Activated naive CD8-positive, alpha-beta T cell (primary cell): ENCODE data around the gene SEMA4D.
A peak's percentile ranks its signal among the peaks of the same experiment; 100 is the strongest.

Experiments used
- H3K27ac Mint-ChIP-seq: one replicate; pipeline ENCODE4 v1.8.0; 2021; ENCODE audit warnings: mixed read lengths
- H3K27me3 Mint-ChIP-seq: one replicate; pipeline ENCODE4 v1.8.0; 2021; ENCODE audit warnings: mixed read lengths
- H3K36me3 Mint-ChIP-seq: one replicate; pipeline ENCODE4 v1.8.0; 2021; ENCODE audit warnings: mixed read lengths
- H3K4me1 Mint-ChIP-seq: one replicate; pipeline ENCODE4 v1.8.0; 2021; ENCODE audit warnings: low read depth, mixed read lengths
- H3K4me3 Mint-ChIP-seq: one replicate; pipeline ENCODE4 v1.8.0; 2021; ENCODE audit warnings: mild to moderate bottlenecking, mixed read lengths
- H3K9me3 Mint-ChIP-seq: one replicate; pipeline ENCODE4 v1.8.0; 2021; ENCODE audit warnings: low read depth, mixed read lengths

Gene SEMA4D

DNA sequence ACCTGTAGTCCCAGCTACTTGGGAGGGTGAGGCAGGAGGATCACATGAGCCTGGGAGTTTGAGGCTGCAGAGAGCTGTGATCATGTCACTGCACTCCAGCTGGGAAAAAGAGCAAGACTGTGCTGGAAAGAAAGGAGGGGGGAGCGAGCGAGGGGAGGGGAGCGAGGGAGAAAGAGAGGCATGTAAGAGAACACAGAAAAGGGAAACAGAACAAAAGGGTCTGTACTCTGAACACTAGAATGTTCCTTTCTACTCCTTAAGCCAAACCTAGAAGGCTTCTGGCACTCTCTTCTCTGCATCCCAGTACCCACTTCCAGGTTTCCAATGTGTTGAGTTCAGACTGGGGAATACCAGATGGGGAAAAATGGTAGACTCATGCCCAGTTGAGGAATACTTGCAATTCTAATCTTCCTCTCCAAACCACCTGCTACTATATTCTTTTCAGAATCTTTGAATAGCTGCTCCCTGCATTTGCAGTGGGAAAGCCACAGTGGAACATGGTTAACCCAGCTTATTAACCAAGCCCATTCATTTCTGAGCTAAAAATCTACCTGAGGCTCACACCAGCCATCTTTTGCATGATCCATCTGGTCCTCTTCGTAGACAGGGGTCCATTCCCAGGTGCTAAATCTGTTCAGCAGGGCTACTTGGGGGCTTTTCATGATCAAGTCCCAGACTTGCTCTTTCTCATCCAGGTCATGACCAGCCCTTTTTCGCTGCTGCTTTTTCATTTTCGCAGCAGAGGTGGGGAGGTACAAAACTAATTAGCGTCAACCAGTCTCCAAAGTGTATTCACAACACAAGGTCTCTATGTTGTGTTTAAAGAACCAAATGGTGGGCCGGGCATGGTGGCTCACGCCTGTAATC lies 34.9 kb downstream of the SEMA4D start:
- Mint-ChIP-seq H3K27me3 (no peaks in the 10 kb centered on the region), H3K4me3 (peak overlapping the region; percentile 83), H3K27ac (peak overlapping the region; percentile 100), H3K9me3 (no peaks in the 10 kb centered on the region), H3K36me3 (peaks cover 33% of the 10 kb centered on the region), H3K4me1 (peaks cover 94% of the 10 kb centered on the region)

DNA sequence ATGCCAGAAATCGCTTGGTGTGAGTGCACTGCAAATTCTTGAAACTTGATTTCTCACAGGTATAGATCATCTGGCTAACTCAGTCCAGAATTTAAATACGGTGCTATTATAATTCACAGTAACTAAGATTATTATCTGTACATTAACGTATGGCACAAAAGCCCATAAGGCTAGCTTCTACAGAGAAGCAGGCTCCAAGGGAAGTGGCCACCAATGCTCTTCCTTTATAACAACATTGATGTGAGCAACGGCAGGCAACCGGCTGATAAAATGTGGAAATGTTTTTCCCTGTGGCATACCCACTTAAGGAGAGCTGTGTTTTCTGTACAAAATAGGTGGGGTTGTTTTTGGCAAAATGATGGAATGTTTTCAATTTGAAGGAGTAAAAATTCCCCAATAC lies 35.7 kb downstream of the SEMA4D start:
- Mint-ChIP-seq H3K27ac (peak overlapping the region; percentile 100), H3K9me3 (no peaks in the 10 kb centered on the region), H3K4me1 (peaks cover 97% of the 10 kb centered on the region), H3K27me3 (no peaks in the 10 kb centered on the region), H3K36me3 (peaks cover 31% of the 10 kb centered on the region), H3K4me3 (peak overlapping the region; percentile 83)

DNA sequence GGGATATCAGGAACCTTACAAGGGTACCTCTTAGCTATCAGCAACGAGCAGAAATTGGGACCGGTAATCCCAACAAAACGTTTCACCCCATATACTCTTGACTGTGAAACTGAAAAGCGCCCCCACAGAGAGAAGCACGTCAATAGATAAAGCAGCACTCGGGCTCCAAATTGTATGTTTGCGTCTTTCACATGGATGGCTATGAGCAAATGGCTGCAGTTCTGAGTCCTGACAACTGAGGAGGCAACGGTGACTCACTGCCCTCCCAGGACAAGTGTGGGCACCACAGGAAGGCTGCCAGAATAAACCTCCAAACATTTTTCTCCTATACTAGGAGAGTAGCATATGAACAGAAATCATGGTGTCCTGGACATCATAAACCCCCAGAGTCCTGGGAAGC lies 36.6 kb downstream of the SEMA4D start:
- Mint-ChIP-seq H3K36me3 (peaks cover 31% of the 10 kb centered on the region), H3K27me3 (no peaks in the 10 kb centered on the region), H3K4me3 (peak overlapping the region; percentile 83), H3K27ac (peak overlapping the region; percentile 100), H3K4me1 (peaks cover 97% of the 10 kb centered on the region), H3K9me3 (no peaks in the 10 kb centered on the region)

DNA sequence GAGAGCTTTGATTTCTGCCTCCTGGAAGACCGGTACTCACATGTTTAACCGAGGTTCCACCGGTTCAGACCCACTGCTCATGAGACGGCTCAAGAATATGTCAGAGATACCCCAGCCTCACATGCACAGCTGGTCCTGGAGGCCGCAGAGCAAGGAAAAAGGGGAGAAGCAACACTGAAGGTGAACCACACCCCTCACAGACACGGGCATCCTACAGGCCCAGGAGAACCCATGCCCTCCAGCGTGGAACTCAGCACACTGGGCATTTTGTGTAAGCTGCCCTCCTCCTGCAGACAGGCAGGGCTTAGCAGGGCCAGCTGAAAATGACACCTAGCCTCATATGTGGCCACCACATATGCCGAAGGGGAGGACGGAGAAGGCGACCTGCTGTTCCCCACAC lies 37.4 kb downstream of the SEMA4D start:
- Mint-ChIP-seq H3K27me3 (no peaks in the 10 kb centered on the region), H3K36me3 (peaks cover 33% of the 10 kb centered on the region), H3K4me3 (peak overlapping the region; percentile 83), H3K27ac (peak overlapping the region; percentile 100), H3K4me1 (peaks cover 97% of the 10 kb centered on the region), H3K9me3 (no peaks in the 10 kb centered on the region)

DNA sequence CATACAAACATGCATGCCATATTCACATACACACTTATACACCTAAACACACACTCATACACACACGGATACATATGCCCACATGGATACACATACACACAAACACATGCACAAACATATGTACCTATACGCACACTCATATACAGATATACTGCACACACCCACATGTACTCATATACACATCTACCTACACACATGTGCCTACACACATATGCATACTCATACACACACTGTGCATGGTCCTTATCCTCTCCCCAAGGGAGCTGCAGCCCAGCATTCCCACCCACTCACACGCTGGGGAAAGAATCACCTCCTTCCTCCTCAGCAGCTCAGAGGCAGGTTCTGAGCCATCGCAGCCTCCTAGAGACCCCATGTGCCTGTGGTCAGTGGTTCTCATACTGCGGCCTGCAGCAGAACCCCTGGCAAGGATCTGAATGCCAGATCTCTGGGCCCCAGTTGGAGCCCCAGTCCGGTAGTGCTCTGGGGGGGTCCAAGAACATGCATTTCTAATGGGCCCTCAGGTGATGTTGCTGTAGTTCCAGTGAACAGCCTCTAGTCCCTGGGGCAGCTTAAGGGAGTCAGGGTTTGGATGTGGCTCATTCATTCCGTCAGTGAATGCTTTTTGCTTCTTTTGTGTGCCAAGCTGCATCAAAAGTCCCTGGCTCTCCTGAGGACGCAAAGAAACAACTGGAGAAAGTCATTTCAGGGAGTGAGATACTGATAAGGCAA lies 39.0 kb downstream of the SEMA4D start:
- Mint-ChIP-seq H3K4me3 (peak overlapping the region; percentile 84), H3K27me3 (no peaks in the 10 kb centered on the region), H3K27ac (peak overlapping the region; percentile 100), H3K4me1 (peaks cover 95% of the 10 kb centered on the region), H3K36me3 (peaks cover 22% of the 10 kb centered on the region), H3K9me3 (no peaks in the 10 kb centered on the region)

DNA sequence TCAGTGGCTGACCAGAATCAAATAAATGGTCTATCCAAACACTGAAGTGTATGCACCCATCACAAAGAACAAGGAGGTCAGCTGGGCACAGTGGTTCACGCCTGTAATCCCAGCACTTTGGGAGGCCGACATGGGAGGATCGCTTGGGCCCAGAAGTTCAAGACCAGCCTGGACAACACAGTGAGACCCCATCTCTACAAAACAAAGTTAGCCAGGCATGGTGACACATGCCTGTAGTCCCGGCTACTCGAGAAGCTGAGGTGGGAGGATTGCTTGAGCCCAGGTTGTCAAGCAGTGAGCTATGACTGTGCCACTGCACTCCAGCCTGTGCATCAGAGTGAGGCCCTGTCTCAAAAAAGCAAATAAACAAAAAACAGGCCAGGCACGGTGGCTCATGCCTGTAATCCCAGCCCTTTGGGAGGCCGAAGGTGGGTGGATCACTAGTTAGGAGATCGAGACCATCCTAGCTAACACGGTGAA lies 40.5 kb downstream of the SEMA4D start:
- Mint-ChIP-seq H3K27ac (peak overlapping the region; percentile 100), H3K9me3 (no peaks in the 10 kb centered on the region), H3K36me3 (peaks cover 20% of the 10 kb centered on the region)

DNA sequence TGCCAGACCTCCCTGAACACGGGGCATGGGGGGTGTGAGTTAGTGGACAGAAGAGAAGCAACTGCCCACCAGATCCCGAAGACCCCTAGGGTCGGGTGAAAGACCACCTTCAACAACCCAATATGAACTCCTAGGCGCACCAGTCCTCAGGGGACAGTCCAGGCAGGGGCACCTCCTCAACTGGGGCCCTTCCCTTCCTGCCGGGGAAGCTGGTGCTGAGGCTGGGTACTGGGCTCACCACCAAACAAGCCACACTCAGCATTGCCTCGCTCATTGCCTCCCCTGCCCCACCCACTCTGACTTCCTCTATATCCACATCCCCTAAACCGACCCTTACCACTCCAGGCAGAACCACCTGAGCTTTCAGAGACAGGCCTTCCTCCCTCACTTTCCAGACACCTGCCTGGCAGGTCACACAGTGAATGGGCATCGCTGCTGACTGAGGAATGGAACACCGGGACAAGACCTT lies 42.5 kb downstream of the SEMA4D start:
- no peaks in the 10 kb centered on the region for H3K27me3 Mint-ChIP-seq
- H3K9me3 Mint-ChIP-seq = no peaks in the 10 kb centered on the region
- H3K36me3 Mint-ChIP-seq = peaks cover 22% of the 10 kb centered on the region
- H3K27ac Mint-ChIP-seq = peak overlapping the region; percentile 100
- H3K4me1 Mint-ChIP-seq = peaks cover 95% of the 10 kb centered on the region
- peak overlapping the region; percentile 84 for H3K4me3 Mint-ChIP-seq

More for the DNA sequence above, 40.5 kb downstream of the SEMA4D start:
- Mint-ChIP-seq H3K27me3 (no peaks in the 10 kb centered on the region), H3K4me3 (peak overlapping the region; percentile 84), H3K4me1 (peaks cover 95% of the 10 kb centered on the region)

DNA sequence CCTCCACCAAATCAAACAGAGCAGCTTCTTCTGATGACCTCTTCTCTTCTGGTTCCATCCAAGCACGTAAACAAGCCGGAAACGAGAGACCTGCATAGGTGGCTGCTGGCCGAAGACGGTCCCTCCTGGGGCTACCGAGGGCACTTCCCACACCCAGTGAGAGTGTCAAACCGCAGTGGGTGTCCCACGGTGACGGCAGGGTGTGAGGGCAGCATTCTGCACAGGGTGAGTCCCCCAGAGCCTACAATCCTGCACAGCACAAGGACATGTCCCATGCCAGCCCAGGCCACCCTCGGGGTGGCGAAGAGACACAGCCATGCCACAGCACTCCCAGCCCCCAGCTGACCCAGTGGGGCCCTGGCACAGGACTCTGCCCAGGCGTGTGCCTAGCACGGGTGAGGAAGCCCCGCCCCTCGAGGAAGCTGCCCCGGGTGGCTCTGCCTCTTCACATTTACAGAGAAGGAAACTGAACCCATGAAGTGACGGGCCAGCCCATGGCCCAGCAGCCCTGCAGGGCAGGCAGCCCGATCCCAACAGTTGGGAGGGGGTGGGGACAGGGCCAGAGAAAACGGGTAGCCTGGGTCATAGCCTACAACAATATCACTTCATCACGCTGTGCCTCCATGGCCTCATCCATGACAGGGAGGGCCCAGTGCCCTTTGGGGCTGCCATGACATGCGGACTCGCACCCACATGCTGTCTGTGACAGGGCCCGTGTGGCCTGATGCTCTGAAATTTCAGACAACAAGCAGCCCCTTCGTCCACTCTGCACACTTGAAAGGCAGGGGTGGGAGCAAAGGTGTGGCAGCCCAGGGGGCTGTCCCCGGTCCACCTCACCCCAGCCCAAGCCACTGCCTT lies 43.2 kb downstream of the SEMA4D start:
- H3K9me3 Mint-ChIP-seq = no peaks in the 10 kb centered on the region
- H3K36me3 Mint-ChIP-seq = peaks cover 16% of the 10 kb centered on the region
- H3K4me1 Mint-ChIP-seq = peaks cover 95% of the 10 kb centered on the region
- H3K27me3 Mint-ChIP-seq = no peaks in the 10 kb centered on the region
- peak overlapping the region; percentile 84 for H3K4me3 Mint-ChIP-seq
- H3K27ac Mint-ChIP-seq = peak overlapping the region; percentile 100

DNA sequence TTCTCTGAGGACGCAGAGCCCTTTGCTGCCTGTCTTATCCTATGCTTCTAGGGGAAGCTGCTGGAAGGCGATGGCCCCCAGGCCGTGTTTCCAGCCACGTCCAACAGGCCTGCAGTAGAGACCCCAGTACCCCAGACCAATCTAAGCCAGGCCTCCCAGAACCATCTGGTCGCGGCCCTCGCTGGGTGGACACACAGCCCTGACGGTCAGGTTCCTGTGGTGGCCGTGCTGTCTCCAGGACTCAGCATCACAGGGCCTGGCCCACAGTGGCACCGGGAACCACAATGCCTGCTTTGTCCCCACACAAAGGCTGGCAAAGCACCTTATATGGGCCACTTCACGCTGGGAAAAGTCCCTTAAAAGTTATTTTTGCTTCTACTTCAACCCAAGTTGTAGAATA lies 44.5 kb downstream of the SEMA4D start:
- Mint-ChIP-seq H3K27me3 (no peaks in the 10 kb centered on the region), H3K27ac (peak overlapping the region; percentile 100), H3K4me3 (peak overlapping the region; percentile 34), H3K4me1 (peaks cover 95% of the 10 kb centered on the region), H3K9me3 (no peaks in the 10 kb centered on the region), H3K36me3 (peaks cover 19% of the 10 kb centered on the region)

DNA sequence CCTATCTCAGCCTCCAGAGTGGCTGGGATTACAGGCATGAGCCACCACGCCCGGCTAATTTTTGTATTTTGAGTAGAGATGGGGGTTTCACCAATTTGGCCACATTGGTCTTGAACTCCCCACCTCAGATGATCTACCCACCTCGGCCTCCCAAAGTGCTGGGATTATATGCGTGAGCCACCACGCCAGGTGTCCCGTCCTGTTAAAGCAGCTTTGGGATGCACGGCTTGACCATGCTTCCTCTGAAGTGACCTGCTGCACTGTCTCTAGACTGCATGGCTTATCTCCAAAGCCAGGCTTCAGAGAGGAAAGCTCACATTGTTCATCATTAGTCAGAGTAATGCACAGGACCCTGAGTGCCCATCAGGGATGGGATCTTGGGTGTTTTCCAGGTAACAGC lies 45.4 kb downstream of the SEMA4D start:
- Mint-ChIP-seq H3K27ac (peak overlapping the region; percentile 100), H3K9me3 (no peaks in the 10 kb centered on the region), H3K36me3 (peaks cover 22% of the 10 kb centered on the region), H3K27me3 (no peaks in the 10 kb centered on the region), H3K4me1 (peaks cover 94% of the 10 kb centered on the region), H3K4me3 (no peak overlapping the region)

DNA sequence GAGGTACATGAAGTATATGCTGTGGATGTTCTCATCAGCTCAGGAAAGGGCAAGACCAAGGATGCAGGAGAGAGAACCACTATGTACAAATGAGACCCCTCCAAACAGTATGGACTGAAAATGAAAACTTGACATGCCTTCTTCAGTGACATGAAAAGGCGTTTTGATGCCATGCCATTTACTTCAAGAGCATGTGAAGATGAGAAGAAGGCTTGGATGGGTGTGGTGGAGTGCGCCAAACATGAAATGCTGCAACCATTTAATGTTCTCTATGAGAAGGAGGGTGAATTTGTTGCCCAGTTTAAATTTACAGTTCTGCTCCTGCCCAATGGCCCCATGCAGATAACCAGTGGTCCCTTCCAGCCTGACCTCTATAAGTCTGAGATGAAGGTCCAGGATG lies 47.7 kb downstream of the SEMA4D start:
- Mint-ChIP-seq H3K27ac (peak overlapping the region; percentile 98), H3K36me3 (peaks cover 20% of the 10 kb centered on the region), H3K4me3 (peak overlapping the region; percentile 73)

DNA sequence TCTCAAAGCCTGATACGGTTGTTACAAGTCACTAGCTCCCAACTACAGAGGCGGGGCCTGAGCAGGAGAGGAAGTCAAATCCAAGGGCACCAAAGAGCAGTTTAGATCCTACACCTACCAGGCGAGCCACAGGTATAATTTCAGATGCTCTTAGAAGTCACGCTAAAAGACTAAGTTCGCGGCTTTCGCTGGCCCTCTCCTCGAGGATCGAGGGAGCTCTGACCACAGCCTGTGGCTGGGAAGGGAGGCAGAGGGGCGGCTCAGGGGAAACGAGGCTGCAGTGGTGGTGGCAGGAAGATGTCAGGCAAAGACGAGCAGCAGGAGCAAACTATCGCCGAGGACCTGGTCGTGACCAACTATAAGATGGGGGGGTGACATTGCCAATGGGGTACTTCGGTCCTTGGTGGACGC lies 48.6 kb downstream of the SEMA4D start:
- Mint-ChIP-seq H3K27me3 (no peaks in the 10 kb centered on the region), H3K27ac (peak overlapping the region; percentile 98), H3K36me3 (peaks cover 27% of the 10 kb centered on the region), H3K4me1 (peaks cover 97% of the 10 kb centered on the region), H3K4me3 (peak overlapping the region; percentile 73), H3K9me3 (no peaks in the 10 kb centered on the region)

More for the DNA sequence above, 47.7 kb downstream of the SEMA4D start:
- no peaks in the 10 kb centered on the region for H3K27me3 Mint-ChIP-seq
- H3K4me1 Mint-ChIP-seq = peaks cover 94% of the 10 kb centered on the region
- no peaks in the 10 kb centered on the region for H3K9me3 Mint-ChIP-seq

DNA sequence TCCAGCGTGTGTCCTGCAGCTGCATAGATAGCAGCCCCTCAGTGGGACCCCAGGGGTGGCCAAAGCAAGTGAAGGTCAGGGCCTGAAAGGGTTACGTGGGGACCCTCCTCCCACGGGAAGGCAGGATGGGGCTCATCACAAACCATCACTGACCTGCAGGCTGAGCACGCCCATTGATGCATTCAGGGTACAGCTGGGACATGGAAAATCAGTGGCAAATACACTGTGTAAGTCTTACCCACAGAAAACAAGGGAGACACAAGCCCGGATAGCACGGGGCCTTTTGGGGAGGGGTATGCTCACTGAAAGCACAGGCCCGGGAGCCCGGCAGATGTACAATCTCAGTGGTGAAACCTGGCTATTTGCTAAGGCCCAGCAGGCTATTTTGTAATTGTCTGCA lies 49.1 kb downstream of the SEMA4D start:
- Mint-ChIP-seq H3K27ac (peak overlapping the region; percentile 98), H3K4me3 (peak overlapping the region; percentile 73), H3K36me3 (peaks cover 31% of the 10 kb centered on the region), H3K4me1 (peaks cover 97% of the 10 kb centered on the region), H3K9me3 (no peaks in the 10 kb centered on the region), H3K27me3 (no peaks in the 10 kb centered on the region)

DNA sequence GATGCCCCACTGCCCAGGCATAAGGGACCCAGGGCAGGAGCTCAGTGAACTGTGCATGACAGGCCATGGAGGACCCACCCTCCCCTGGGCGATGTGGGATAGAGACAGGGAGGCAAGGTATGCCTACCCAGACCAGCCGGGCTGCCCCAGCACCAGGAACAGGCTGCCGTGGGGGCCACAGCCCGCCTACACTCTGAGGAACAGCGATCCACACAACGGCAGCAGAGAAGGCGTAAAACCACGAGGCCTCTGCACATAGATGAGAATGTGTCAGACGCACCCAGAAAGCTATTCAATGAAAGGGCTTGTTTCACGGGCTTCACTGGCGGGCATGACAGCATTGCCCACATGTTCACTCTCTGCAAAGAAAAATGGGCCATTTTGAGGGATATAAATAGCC lies 49.5 kb downstream of the SEMA4D start:
- Mint-ChIP-seq H3K9me3 (no peaks in the 10 kb centered on the region), H3K36me3 (peaks cover 31% of the 10 kb centered on the region)

More for the DNA sequence above, 49.5 kb downstream of the SEMA4D start:
- no peaks in the 10 kb centered on the region for H3K27me3 Mint-ChIP-seq
- H3K4me1 Mint-ChIP-seq = peaks cover 97% of the 10 kb centered on the region
- H3K27ac Mint-ChIP-seq = peak overlapping the region; percentile 98
- H3K4me3 Mint-ChIP-seq = peak overlapping the region; percentile 73
